HG02588 (cell line): ENCODE measurements around the gene F10.
"Not testable (repeated sequence)": the region's sequence is repeated elsewhere in the genome, so short reads cannot be mapped to it uniquely, and the experiment has no call there.

Source experiments
- ATAC-seq: cut with Tn5 transposase; IDR thresholded peaks from one replicate; pipeline ENCODE4 v1.9.1; 2021; ENCODE audit warnings: mild to moderate bottlenecking, moderate library complexity; ENCODE audit not compliant: unreplicated experiment

The F10 gene

GRCh38 chr13:113122550-113123225 is at the start of gene F10:
Gene F10, plus strand, starts transcription at chr13:113122799. Its CDS starts 57 bp downstream, at chr13:113122856.
- ATAC-seq, result no peak

GRCh38 chr13:113073942-113074341 is 48.7 kb upstream of the F10 start:
- ATAC-seq, result no peak

- no peak for ATAC-seq
Observed at GRCh38 chr13:113074401-113074800, 48.2 kb upstream of the F10 start.

GRCh38 chr13:113074876-113075275 is 47.7 kb upstream of the F10 start:
- ATAC-seq, result no peak

- ATAC-seq, result no peak
Observed at GRCh38 chr13:113075711-113076110, 46.9 kb upstream of the F10 start.

- ATAC-seq, result no peak
Observed at GRCh38 chr13:113076681-113077401, 45.8 kb upstream of the F10 start.

GRCh38 chr13:113077566-113077952 is 45.0 kb upstream of the F10 start:
- no peak for ATAC-seq

GRCh38 chr13:113077953-113078901 is 44.4 kb upstream of the F10 start:
- ATAC-seq, result no peak

GRCh38 chr13:113078902-113079780 is 43.5 kb upstream of the F10 start:
- no peak for ATAC-seq

GRCh38 chr13:113079781-113080080 is 42.9 kb upstream of the F10 start:
- ATAC-seq, result not testable (repeated sequence)

- ATAC-seq, result no peak
Observed at GRCh38 chr13:113080361-113080831, 42.2 kb upstream of the F10 start.

GRCh38 chr13:113080901-113081521 is 41.6 kb upstream of the F10 start:
- no peak for ATAC-seq

- no peak for ATAC-seq
Observed at GRCh38 chr13:113082198-113083021, 40.2 kb upstream of the F10 start.

GRCh38 chr13:113083022-113083373 is 39.6 kb upstream of the F10 start:
- no peak for ATAC-seq

- ATAC-seq, result no peak
Observed at GRCh38 chr13:113083402-113084061, 39.1 kb upstream of the F10 start.

GRCh38 chr13:113084094-113084942 is 38.3 kb upstream of the F10 start:
- no peak for ATAC-seq

GRCh38 chr13:113084943-113085540 is 37.6 kb upstream of the F10 start:
- ATAC-seq, result no peak
